Karpas-422 (cell line): Measurements from ENCODE around the gene ZBTB37. TPM values are rescaled to one million over a fixed set of nuclear protein-coding genes. Genes with fewer than 3 reads are reported as not detected.

Experiments used
- small RNA-seq: library from RNA; depleted of rRNA; stranded (forward); fragments of <200 nt; gene quantifications from one replicate; pipeline ENCODE3, GENCODE V24; 2014
- total RNA-seq: library from RNA; depleted of rRNA; stranded (reverse); fragments of >200 nt; shearing (Covaris generic); gene quantifications from 2 replicates; pipeline ENCODE4 v1.2.3, GENCODE V29; 2014; ENCODE audit warnings: low replicate concordance; rRNA removed

ZBTB37 gene
- total RNA-seq, 1 experiment from 2014 or later: 15.8 TPM

Small RNA genes within 50 kb of the gene (small RNA-seq; reads per million reads assigned to genes)
- gene RNA5SP67: 0.40 reads per million, percentile 3 among the genes with 10 or more reads in this experiment

Other genes with a start within 250 kb of the ZBTB37 start
- not detected in 2 replicates for gene TEX50, start 233.0 kb upstream of the ZBTB37 start, total RNA-seq
- gene ANKRD45, start 198.5 kb upstream of the ZBTB37 start, total RNA-seq: not detected in 2 replicates
- 17.0 and 28.4 TPM in 2 replicates for gene KLHL20, start 153.4 kb upstream of the ZBTB37 start, total RNA-seq
- gene DARS2, start 43.7 kb upstream of the ZBTB37 start, total RNA-seq: 23.4 and 39.3 TPM in 2 replicates
- gene CENPL, start 43.5 kb upstream of the ZBTB37 start, total RNA-seq: 15.5 and 29.3 TPM in 2 replicates
- gene GAS5, start 391 bp upstream of the ZBTB37 start, total RNA-seq: 636 and 838 TPM in 2 replicates
- gene SERPINC1, start 48.9 kb downstream of the ZBTB37 start, total RNA-seq: 0.26 TPM in 1 of 2 replicates, not detected in the other
- 13.2 and 52.9 TPM in 2 replicates for gene RC3H1, start 154.0 kb downstream of the ZBTB37 start, total RNA-seq